SK-N-SH (cell line): ENCODE measurements around the gene BIRC3. TPM values are rescaled to one million over a fixed set of nuclear protein-coding genes. Genes with fewer than 3 reads are reported as not detected.
A peak's percentile ranks its signal among the peaks of the same experiment; 100 is the strongest.

Source experiments
- CTCF ChIA-PET: fragments of 300-600, 350-600 bp; formaldehyde crosslinking; extraction: SDS; loops from one replicate; lab custom pipeline; 2021; lab: Yijun Ruan, JAX
- POLR2A ChIA-PET: fragments of 350-600 bp; sonication (Branson Sonifier 250); formaldehyde crosslinking; extraction: SDS; loops from one replicate; lab custom pipeline; 2020; ENCODE audit warnings: antibody characterized with exemption, inconsistent platforms; lab: Yijun Ruan, JAX
- DNase-seq: peaks from one replicate; pipeline ENCODE4 v3.0.0; 2012
- H2AFZ ChIP-seq: fragments of 200-600 bp; sonication (generic); 2 replicates; pipeline ENCODE4 v1.8.1; 2016; ENCODE audit warnings: antibody characterized with exemption, mild to moderate bottlenecking, low read depth
- H3F3A ChIP-seq: fragments of 200-600 bp; sonication (generic); replicated peaks from 2 replicates; pipeline ENCODE3; 2016; ENCODE audit warnings: antibody characterized with exemption, mild to moderate bottlenecking; ENCODE audit not compliant: insufficient read depth
- H3K27ac ChIP-seq, 2 experiments: fragments of 200-500 bp in 1 of 2; fragments of 200-600 bp in 1 of 2; sonication (Bioruptor generic) in 1 of 2; sonication (generic), shearing (Covaris generic) in 1 of 2; 2 replicates each; pipeline versions ENCODE4 v1.5.1 to v1.6.1; 2014 to 2016; ENCODE audit warnings: low read depth in 2 of 2, inconsistent platforms in 1 of 2, low read length in 1 of 2, mild to moderate bottlenecking in 1 of 2, mixed read lengths in 1 of 2
- H3K27me3 ChIP-seq: fragments of 200-600 bp; sonication (generic), shearing (Covaris generic); 2 replicates; pipeline ENCODE4 v1.6.1; 2016; ENCODE audit warnings: mixed run types; ENCODE audit not compliant: insufficient read depth
- H3K36me3 ChIP-seq, 2 experiments: fragments of 200-500 bp in 1 of 2; fragments of 200-600 bp in 1 of 2; sonication (Bioruptor generic) in 1 of 2; sonication (generic) in 1 of 2; replicated peaks in 1 of 2; 2 replicates each; pipeline versions ENCODE3 to v1.5.1; 2014 to 2016; ENCODE audit warnings: low read length in 1 of 2, mild to moderate bottlenecking in 1 of 2; ENCODE audit not compliant: insufficient read depth in 2 of 2, control insufficient read depth in 1 of 2
- H3K4me1 ChIP-seq, 2 experiments: fragments of 200-500 bp in 1 of 2; fragments of 200-600 bp in 1 of 2; sonication (Bioruptor generic) in 1 of 2; sonication (generic), shearing (Covaris generic) in 1 of 2; 2 replicates each; pipeline versions ENCODE4 v1.5.1 to v1.6.1; 2014 to 2016; ENCODE audit warnings: low read depth in 1 of 2, low read length in 1 of 2, mixed run types in 1 of 2; ENCODE audit not compliant: insufficient read depth in 2 of 2, control insufficient read depth in 1 of 2
- H3K4me2 ChIP-seq: fragments of 200-600 bp; sonication (generic), shearing (Covaris generic); 2 replicates; pipeline ENCODE4 v1.6.1; 2017; ENCODE audit warnings: mixed run types
- H3K4me3 ChIP-seq, 2 experiments: fragments of 200-500 bp in 1 of 2; fragments of 200-600 bp in 1 of 2; sonication (Bioruptor generic) in 1 of 2; sonication (generic), shearing (Covaris generic) in 1 of 2; 2 replicates each; pipeline versions ENCODE4 v1.5.1 to v1.8.1; 2014 to 2016; ENCODE audit warnings: low read depth in 2 of 2, inconsistent platforms in 1 of 2, low read length in 1 of 2, mild to moderate bottlenecking in 1 of 2, mixed read lengths in 1 of 2, moderate library complexity in 1 of 2
- H3K79me2 ChIP-seq: fragments of 200-600 bp; sonication (generic); 2 replicates; pipeline ENCODE4 v1.8.1; 2017; ENCODE audit warnings: mild to moderate bottlenecking; ENCODE audit not compliant: insufficient read depth
- H3K9ac ChIP-seq: fragments of 200-600 bp; sonication (generic); 2 replicates; pipeline ENCODE4 v1.6.1; 2017; ENCODE audit warnings: mixed run types
- H3K9me2 ChIP-seq: fragments of 200-600 bp; sonication (generic); 2 replicates; pipeline ENCODE4 v1.6.1; 2017; ENCODE audit warnings: mixed run types
- H3K9me3 ChIP-seq: fragments of 200-600 bp; sonication (generic); 2 replicates; pipeline ENCODE4 v1.6.1; 2017; ENCODE audit warnings: mixed run types, mild to moderate bottlenecking, moderate library complexity
- H4K20me1 ChIP-seq: fragments of 200-600 bp; sonication (generic); 2 replicates; pipeline ENCODE4 v1.6.1; 2017; ENCODE audit warnings: mild to moderate bottlenecking, mixed run types; ENCODE audit not compliant: insufficient read depth
- ELF1 ChIP-seq: IDR thresholded peaks from 2 replicates; pipeline ENCODE4 v1.4.0; 2012
- FOSL2 ChIP-seq: IDR thresholded peaks from 2 replicates; pipeline ENCODE4 v1.4.0; 2012; ENCODE audit warnings: low read depth, mild to moderate bottlenecking, moderate library complexity, borderline replicate concordance
- FOXM1 ChIP-seq: IDR thresholded peaks from 2 replicates; pipeline ENCODE4 v1.4.0; 2012; ENCODE audit warnings: low read depth, mild to moderate bottlenecking
- GABPA ChIP-seq: IDR thresholded peaks from 2 replicates; pipeline ENCODE4 v1.4.0; 2012; ENCODE audit warnings: low read depth, mild to moderate bottlenecking
- GATA2 ChIP-seq: sonication (generic); formaldehyde crosslinking; IDR thresholded peaks from 2 replicates; pipeline ENCODE4 v1.5.0; 2020; ENCODE audit warnings: mild to moderate bottlenecking, missing genetic modification reagents
- JUND ChIP-seq: IDR thresholded peaks from 2 replicates; pipeline ENCODE4 v1.4.0; 2012
- MAX ChIP-seq: IDR thresholded peaks from 2 replicates; pipeline ENCODE4 v1.4.0; 2012; ENCODE audit warnings: low read depth
- MEF2A ChIP-seq: IDR thresholded peaks from 2 replicates; pipeline ENCODE4 v1.4.0; 2012; ENCODE audit warnings: low read depth, borderline replicate concordance
- NFIC ChIP-seq: IDR thresholded peaks from 2 replicates; pipeline ENCODE4 v1.4.0; 2012; ENCODE audit warnings: borderline replicate concordance
- NRF1 ChIP-seq: IDR thresholded peaks from 2 replicates; pipeline ENCODE4 v1.6.1; 2012; ENCODE audit warnings: low read depth, mild to moderate bottlenecking, low read length
- POLR2AphosphoS5 ChIP-seq: IDR thresholded peaks from 2 replicates; pipeline ENCODE4 v1.6.1; 2012; ENCODE audit warnings: low read depth, low read length
- RAD21 ChIP-seq: IDR thresholded peaks from 2 replicates; pipeline ENCODE4 v1.6.1; 2012; ENCODE audit warnings: mild to moderate bottlenecking, low read length
- RCOR1 ChIP-seq: fragments of 150-350 bp; IDR thresholded peaks from 2 replicates; pipeline ENCODE4 v1.6.1; 2017; ENCODE audit warnings: antibody characterized with exemption, low read length
- RXRA ChIP-seq: IDR thresholded peaks from 2 replicates; pipeline ENCODE4 v1.4.0; 2012; ENCODE audit warnings: low read depth, mild to moderate bottlenecking, borderline replicate concordance
- USF1 ChIP-seq: IDR thresholded peaks from 2 replicates; pipeline ENCODE4 v1.4.0; 2012; ENCODE audit warnings: low read depth, borderline replicate concordance
- WGBS: methylation state at CpG from one replicate; pipeline ENCODE4 v1.1.6; 2017; ENCODE audit warnings: low lambda C conversion rate; 5-methylcytosine and 5-hydroxymethylcytosine counted together
- polyA plus RNA-seq, 3 experiments: library from polyadenylated mRNA; depleted of rRNA; stranded (reverse); fragments of >200 nt; gene quantifications; 2 replicates each; pipeline ENCODE4 v1.2.3, GENCODE V29; 2012
- TF ChIP-seq, protein P1 (sequence below): fragments of 150-350 bp; IDR thresholded peaks from 2 replicates; pipeline ENCODE4 v1.6.1; 2016; ENCODE audit warnings: mild to moderate bottlenecking, low read depth, low read length
- TF ChIP-seq, protein P2 (sequence below): fragments of 150-350 bp; IDR thresholded peaks from 2 replicates; pipeline ENCODE4 v1.6.1; 2017; ENCODE audit warnings: antibody characterized with exemption, low read length, low read depth, borderline replicate concordance

BIRC3 gene
- polyA plus RNA-seq, 1 of the 3 experiments (the other 2 are of a cell fraction): 0.46 TPM

DNA sequence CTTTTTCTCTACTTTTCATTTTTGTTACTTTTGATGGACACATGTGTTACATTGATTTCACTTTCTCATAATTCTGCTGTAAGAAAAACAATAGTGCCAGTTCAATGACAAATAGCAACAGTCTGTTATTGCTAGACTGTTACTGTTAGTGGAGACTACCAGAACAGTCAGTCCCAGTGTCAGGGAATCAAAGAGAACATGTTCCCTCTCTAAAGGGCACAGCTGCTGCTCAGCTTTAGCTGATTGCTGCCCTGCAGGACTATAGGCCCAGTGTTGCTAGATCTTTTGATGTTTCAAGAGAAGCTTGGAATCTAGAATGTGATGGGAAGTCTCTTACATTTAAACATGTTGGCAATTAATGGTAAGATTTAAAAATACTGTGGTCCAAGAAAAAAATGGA lies 3.4 kb downstream of the BIRC3 start:
- H2AFZ ChIP-seq: peak overlapping the region; percentile 22; the same call in 1 of the 2 replicates
- CTCF ChIA-PET: interaction anchor here (1.9 to 2.0 kb wide), 2 partner anchors 21 to 27 kb away, joined by 8 to 11 read pairs; no protein-coding TSS in a partner anchor
- no peaks in the 10 kb centered on the region for H3K36me3 ChIP-seq
- H3K9me2 ChIP-seq: no peaks in the 10 kb centered on the region
- POLR2A ChIA-PET: no interaction called here
- no peak for DNase-seq
- no peak for TF ChIP-seq RCOR1
- no peak for TF ChIP-seq FOSL2
- no peak for TF ChIP-seq RXRA
- no peak for TF ChIP-seq NRF1
- TF ChIP-seq GABPA: no peak
- no peak for TF ChIP-seq RAD21
- TF ChIP-seq ELF1: no peak
- TF ChIP-seq, protein P1, sequence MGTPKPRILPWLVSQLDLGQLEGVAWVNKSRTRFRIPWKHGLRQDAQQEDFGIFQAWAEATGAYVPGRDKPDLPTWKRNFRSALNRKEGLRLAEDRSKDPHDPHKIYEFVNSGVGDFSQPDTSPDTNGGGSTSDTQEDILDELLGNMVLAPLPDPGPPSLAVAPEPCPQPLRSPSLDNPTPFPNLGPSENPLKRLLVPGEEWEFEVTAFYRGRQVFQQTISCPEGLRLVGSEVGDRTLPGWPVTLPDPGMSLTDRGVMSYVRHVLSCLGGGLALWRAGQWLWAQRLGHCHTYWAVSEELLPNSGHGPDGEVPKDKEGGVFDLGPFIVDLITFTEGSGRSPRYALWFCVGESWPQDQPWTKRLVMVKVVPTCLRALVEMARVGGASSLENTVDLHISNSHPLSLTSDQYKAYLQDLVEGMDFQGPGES: no peak
- TF ChIP-seq, all 33 proteins: peak for 0
- Histone ChIP-seq H3K9ac (no peak overlapping the region), H3F3A (peaks cover 40% of the 10 kb centered on the region), H3K4me3 (no peak overlapping the region), H3K79me2 (peaks cover 3% of the 10 kb centered on the region; the same call in 1 of the 2 replicates), H4K20me1 (no peaks in the 10 kb centered on the region), H3K4me2 (no peak overlapping the region), H3K27ac (no peak overlapping the region), H3K9me3 (no peaks in the 10 kb centered on the region), H3K4me1 (peaks cover 8 to 22% of the 10 kb centered on the region in 2 experiments; a peak in 3 of 4 replicates), H3K27me3 (no peaks in the 10 kb centered on the region)

DNA sequence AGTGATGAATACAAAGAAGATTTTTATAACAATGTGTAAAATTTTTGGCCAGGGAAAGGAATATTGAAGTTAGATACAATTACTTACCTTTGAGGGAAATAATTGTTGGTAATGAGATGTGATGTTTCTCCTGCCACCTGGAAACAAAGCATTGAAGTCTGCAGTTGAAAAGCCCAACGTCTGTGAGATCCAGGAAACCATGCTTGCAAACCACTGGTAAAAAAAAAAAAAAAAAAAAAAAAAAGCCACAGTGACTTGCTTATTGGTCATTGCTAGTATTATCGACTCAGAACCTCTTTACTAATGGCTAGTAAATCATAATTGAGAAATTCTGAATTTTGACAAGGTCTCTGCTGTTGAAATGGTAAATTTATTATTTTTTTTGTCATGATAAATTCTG lies 5.3 kb downstream of the BIRC3 start:
- CTCF ChIA-PET: interaction anchor here (0.6 to 1.9 kb wide), 2 partner anchors 29 to 238 kb away, joined by 3 to 8 read pairs; no protein-coding TSS in a partner anchor
- Histone ChIP-seq H3K4me1 (peaks cover 4 to 22% of the 10 kb centered on the region in 2 experiments; a peak in 3 of 4 replicates), H3K4me3 (no peak overlapping the region), H3K27ac (no peak overlapping the region), H3K36me3 (no peaks in the 10 kb centered on the region), H3K9me2 (no peaks in the 10 kb centered on the region), H3K9ac (no peak overlapping the region), H3F3A (peaks cover 34% of the 10 kb centered on the region), H2AFZ (peak overlapping the region; percentile 63; the same call in 1 of the 2 replicates), H3K4me2 (no peak overlapping the region), H3K27me3 (no peaks in the 10 kb centered on the region), H3K79me2 (peaks cover 3% of the 10 kb centered on the region; the same call in 1 of the 2 replicates)
- 14% methylated on average over 2 of the region's 2 CpGs for WGBS
- POLR2A ChIA-PET: no interaction called here
- DNase-seq: no peak
- TF ChIP-seq NFIC (no peak), NRF1 (no peak), JUND (no peak), MEF2A (no peak), RAD21 (no peak), MAX (no peak), FOXM1 (no peak), POLR2AphosphoS5 (no peak), USF1 (no peak), GABPA (no peak), GATA2 (no peak)
- TF ChIP-seq, protein P2, sequence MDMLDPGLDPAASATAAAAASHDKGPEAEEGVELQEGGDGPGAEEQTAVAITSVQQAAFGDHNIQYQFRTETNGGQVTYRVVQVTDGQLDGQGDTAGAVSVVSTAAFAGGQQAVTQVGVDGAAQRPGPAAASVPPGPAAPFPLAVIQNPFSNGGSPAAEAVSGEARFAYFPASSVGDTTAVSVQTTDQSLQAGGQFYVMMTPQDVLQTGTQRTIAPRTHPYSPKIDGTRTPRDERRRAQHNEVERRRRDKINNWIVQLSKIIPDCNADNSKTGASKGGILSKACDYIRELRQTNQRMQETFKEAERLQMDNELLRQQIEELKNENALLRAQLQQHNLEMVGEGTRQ: no peak
- TF ChIP-seq, protein P1: no peak
- TF ChIP-seq, all 33 proteins: peak for 0
- no peaks in the 10 kb centered on the region for H4K20me1 ChIP-seq
- no peaks in the 10 kb centered on the region for H3K9me3 ChIP-seq
